ENCODE data around the gene TBC1D30. TPM values are rescaled to one million over a fixed set of nuclear protein-coding genes. Genes with fewer than 3 reads are reported as not detected.

The TBC1D30 gene
- total RNA-seq, 1 experiment from 2014 or later, result 8.9 TPM

DNA sequence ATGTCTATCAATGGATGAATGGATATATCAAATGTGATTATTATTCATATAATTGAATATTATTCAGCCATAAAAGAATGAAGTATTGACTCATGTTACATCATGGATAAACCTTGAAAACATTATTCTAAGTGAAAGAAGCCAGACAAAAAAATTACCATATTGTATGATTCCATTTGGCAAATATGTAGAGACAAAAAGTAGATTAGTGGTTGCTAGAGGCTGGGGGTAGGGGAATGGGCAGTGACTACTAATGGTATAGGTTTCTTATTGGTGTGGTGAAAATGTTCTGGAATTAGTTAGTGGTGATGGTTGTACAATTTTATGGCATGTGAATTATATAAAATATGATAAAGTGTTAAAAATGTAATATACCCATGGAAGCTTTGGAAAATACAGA lies 33.4 kb upstream of the TBC1D30 start:
- CTCF ChIA-PET, result no interaction called here
- intact Hi-C loops (cut with micrococcal nuclease; ENCODE audit: unreplicated experiment), result no loop called here
- Histone ChIP-seq H3K4me3 (ENCODE audit: low read depth in 2 of 2, low read length in 2 of 2) (no peak overlapping the region), H3K27ac (ENCODE audit: low read length) (no peak overlapping the region), H3K4me1 (ENCODE audit: control insufficient read depth, insufficient read depth, low read length) (peaks cover 3% of the 10 kb centered on the region; the same call in 1 of the 2 replicates), H3K27me3 (ENCODE audit: control insufficient read depth, insufficient read depth, low read length) (no peaks in the 10 kb centered on the region), H3K9me3 (ENCODE audit: control insufficient read depth, insufficient read depth, low read depth, low read length) (no peaks in the 10 kb centered on the region), H3K36me3 (ENCODE audit: control insufficient read depth, insufficient read depth, low read length) (no peaks in the 10 kb centered on the region)
- no peak for ATAC-seq
- DNase-seq (ENCODE audit: low read depth, low spot score), result no peak
- TF ChIP-seq, protein P1, sequence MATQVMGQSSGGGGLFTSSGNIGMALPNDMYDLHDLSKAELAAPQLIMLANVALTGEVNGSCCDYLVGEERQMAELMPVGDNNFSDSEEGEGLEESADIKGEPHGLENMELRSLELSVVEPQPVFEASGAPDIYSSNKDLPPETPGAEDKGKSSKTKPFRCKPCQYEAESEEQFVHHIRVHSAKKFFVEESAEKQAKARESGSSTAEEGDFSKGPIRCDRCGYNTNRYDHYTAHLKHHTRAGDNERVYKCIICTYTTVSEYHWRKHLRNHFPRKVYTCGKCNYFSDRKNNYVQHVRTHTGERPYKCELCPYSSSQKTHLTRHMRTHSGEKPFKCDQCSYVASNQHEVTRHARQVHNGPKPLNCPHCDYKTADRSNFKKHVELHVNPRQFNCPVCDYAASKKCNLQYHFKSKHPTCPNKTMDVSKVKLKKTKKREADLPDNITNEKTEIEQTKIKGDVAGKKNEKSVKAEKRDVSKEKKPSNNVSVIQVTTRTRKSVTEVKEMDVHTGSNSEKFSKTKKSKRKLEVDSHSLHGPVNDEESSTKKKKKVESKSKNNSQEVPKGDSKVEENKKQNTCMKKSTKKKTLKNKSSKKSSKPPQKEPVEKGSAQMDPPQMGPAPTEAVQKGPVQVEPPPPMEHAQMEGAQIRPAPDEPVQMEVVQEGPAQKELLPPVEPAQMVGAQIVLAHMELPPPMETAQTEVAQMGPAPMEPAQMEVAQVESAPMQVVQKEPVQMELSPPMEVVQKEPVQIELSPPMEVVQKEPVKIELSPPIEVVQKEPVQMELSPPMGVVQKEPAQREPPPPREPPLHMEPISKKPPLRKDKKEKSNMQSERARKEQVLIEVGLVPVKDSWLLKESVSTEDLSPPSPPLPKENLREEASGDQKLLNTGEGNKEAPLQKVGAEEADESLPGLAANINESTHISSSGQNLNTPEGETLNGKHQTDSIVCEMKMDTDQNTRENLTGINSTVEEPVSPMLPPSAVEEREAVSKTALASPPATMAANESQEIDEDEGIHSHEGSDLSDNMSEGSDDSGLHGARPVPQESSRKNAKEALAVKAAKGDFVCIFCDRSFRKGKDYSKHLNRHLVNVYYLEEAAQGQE (IDR thresholded peaks at IDR 0.05; ENCODE audit: insufficient read depth in 1 of 2, low read depth in 2 of 2, low read length in 1 of 2), result no peak
- in situ Hi-C loops (cut with HindIII; ENCODE audit: low pct_unique_long_range_greater_than_20kb, low sequenced_read_pairs), result no loop called here
- BruUV-seq (replicated peaks), result no TSS peak
- POLR2A ChIA-PET, result no interaction called here

DNA sequence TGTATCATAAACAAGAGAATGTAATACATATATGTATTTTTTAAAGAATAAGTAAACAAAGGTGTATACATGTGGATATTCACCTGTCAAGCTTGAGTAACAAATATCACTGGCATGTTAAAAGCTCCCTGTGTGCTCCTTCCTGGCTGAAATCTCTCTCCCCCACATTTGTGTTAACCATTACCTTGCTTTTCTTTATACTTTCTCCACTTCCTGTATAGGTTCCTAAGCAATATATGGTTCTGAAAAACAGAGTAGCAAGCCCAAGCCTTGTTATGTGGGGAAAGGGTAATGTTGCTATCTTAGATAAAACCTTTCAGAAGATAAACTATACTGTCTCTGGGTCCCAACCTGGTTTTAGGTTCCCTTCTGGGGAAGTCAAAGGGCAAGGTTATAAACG lies 32.3 kb upstream of the TBC1D30 start:
- no peak for DNase-seq (ENCODE audit: low read depth, low spot score)
- in situ Hi-C loops (cut with HindIII; ENCODE audit: low pct_unique_long_range_greater_than_20kb, low sequenced_read_pairs), result no loop called here
- CTCF ChIA-PET, result interaction anchor here (1.2 kb wide), 1 partner anchor 9 kb away, joined by 4 read pairs; no protein-coding TSS in a partner anchor
- Histone ChIP-seq H3K27me3 (ENCODE audit: control insufficient read depth, insufficient read depth, low read length) (no peaks in the 10 kb centered on the region), H3K27ac (ENCODE audit: low read length) (no peak overlapping the region), H3K4me1 (ENCODE audit: control insufficient read depth, insufficient read depth, low read length) (peaks cover 11% of the 10 kb centered on the region; the same call in 1 of the 2 replicates), H3K36me3 (ENCODE audit: control insufficient read depth, insufficient read depth, low read length) (no peaks in the 10 kb centered on the region), H3K4me3 (ENCODE audit: low read depth in 2 of 2, low read length in 2 of 2) (no peak overlapping the region), H3K9me3 (ENCODE audit: control insufficient read depth, insufficient read depth, low read depth, low read length) (no peaks in the 10 kb centered on the region)
- no peak for ATAC-seq
- BruUV-seq (replicated peaks), result no TSS peak
- intact Hi-C loops (cut with micrococcal nuclease; ENCODE audit: unreplicated experiment), result no loop called here
- TF ChIP-seq POLR2AphosphoS5 (IDR thresholded peaks at IDR 0.05; ENCODE audit: low read depth, low read length), result no peak
- TF ChIP-seq, protein P2, sequence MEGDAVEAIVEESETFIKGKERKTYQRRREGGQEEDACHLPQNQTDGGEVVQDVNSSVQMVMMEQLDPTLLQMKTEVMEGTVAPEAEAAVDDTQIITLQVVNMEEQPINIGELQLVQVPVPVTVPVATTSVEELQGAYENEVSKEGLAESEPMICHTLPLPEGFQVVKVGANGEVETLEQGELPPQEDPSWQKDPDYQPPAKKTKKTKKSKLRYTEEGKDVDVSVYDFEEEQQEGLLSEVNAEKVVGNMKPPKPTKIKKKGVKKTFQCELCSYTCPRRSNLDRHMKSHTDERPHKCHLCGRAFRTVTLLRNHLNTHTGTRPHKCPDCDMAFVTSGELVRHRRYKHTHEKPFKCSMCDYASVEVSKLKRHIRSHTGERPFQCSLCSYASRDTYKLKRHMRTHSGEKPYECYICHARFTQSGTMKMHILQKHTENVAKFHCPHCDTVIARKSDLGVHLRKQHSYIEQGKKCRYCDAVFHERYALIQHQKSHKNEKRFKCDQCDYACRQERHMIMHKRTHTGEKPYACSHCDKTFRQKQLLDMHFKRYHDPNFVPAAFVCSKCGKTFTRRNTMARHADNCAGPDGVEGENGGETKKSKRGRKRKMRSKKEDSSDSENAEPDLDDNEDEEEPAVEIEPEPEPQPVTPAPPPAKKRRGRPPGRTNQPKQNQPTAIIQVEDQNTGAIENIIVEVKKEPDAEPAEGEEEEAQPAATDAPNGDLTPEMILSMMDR (IDR thresholded peaks at IDR 0.05), result no peak
- no peak for TF ChIP-seq SIN3A (IDR thresholded peaks at IDR 0.05; ENCODE audit: borderline replicate concordance, insufficient read depth, low read depth, low read length)
- TF ChIP-seq, protein P1 (IDR thresholded peaks at IDR 0.05; ENCODE audit: insufficient read depth in 1 of 2, low read depth in 2 of 2, low read length in 1 of 2), result no peak
- no peak for TF ChIP-seq TCF7L2 (IDR thresholded peaks at IDR 0.05; ENCODE audit: low read depth, low read length)
- POLR2A ChIA-PET, result no interaction called here

Measured in Panc1 (cell line).